GM21528 (cell line): ENCODE results near the gene KRTAP4-12.
"Not testable (repeated sequence)": the region's sequence is repeated elsewhere in the genome, so short reads cannot be mapped to it uniquely, and the experiment has no call there.

Source experiments
- ATAC-seq: cut with Tn5 transposase; IDR thresholded peaks from one replicate; pipeline ENCODE4 v1.9.1; 2021; ENCODE audit warnings: mild to moderate bottlenecking, moderate library complexity; ENCODE audit not compliant: unreplicated experiment, low FRiP score

KRTAP4-12 gene

GRCh38 chr17:41123991-41124371, at the start of gene KRTAP4-12:
KRTAP4-12 (minus strand) TSS chr17:41124182; CDS start chr17:41124122, 60 bp downstream.
- not testable (repeated sequence) for ATAC-seq

GRCh38 chr17:41171886-41172285, 47.9 kb upstream of the KRTAP4-12 start:
- ATAC-seq, result no peak

DNA sequence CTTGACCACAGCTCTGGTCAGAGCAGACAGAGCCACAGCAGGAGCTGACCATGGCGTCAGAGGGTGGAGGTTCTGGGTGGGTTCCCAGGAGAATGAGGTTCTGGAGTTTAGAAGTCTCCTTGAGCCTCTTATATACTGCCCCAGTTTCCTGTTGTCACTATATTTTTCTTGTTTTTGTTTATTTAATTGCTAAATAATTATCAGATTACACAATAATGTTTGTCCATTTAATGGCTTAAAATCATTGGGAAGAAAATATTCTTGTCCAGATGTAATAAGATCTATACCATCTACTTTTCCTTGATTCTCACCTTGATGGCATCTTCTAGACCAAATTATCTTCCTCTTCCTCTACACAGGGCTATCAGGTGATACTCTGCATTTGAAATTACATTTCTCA, 44.1 kb upstream of the KRTAP4-12 start, which contains the start of gene KRTAP4-3:
TSS of gene KRTAP4-3 (minus strand) at position 101 of the 400 bp plus-strand sequence. CDS start at position 52, 49 bp downstream.
- no peak for ATAC-seq

DNA sequence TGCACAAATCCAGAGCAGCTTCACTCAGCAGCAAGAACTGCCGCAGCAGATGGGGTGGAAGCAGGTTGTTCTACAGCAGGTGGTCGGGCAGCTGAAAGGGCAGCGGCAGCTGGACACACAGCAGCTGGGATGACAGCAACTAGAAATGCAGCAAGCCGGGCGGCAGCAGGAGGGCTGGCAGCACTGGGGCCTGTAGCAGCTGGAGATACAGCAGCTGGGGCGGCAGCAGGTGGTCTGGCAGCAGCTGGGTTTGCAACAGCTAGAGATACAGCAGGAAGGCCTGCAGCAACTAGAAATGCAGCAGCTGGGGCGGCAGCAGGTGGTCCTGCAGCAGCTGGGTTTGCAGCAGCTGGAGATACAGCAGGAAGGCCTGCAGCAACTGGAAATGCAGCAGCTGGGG, 43.6 kb upstream of the KRTAP4-12 start:
- ATAC-seq, result no peak

- ATAC-seq, result no peak
These were observed 39.8 kb upstream of the KRTAP4-12 start for GRCh38 chr17:41163828-41164227.

DNA sequence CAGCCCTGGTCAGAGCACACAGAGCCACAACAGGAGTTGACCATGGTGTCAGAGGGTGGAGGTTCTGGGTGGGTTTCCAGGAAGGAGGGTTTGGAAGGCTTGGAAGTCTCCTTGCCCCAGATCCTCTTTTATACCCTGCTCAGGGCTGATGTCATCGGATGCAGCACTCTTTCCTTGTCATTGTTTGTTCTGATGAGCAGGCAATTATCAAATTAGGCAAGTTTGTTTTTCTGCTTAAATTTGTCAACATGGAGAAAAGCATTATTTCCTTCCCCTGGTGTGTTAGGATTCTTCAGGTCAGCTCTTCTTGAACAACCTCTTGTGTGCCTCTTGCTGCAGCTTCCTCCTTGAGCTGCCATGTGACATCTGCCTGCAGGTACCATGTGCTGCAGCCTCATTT, 36.7 kb upstream of the KRTAP4-12 start, which contains the start of gene KRTAP4-4:
TSS of gene KRTAP4-4 (minus strand) at position 101 of the 400 bp plus-strand sequence. CDS start at position 44, 57 bp downstream.
- ATAC-seq, result no peak

GRCh38 chr17:41160190-41160589, 36.2 kb upstream of the KRTAP4-12 start:
- ATAC-seq, result not testable (repeated sequence)

DNA sequence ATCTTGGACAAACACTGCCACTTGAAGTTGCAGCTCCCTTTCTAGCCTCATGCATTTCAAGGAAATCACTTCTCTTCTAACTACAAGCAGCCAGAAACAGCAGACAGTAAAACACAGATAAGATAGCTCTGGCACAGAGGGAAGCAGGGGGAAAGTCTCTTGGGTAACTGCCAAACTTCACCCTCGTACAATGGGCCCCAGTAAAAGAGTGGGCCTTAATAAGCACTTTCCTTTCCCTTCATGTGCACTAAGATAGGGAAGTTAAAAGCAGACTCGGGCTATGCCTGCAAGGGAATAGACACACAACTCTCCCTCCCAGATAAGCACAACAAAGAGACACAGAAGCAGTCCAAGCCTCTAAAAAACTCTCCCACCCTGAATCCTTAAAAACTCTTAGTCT, 29.9 kb upstream of the KRTAP4-12 start:
- no peak for ATAC-seq

DNA sequence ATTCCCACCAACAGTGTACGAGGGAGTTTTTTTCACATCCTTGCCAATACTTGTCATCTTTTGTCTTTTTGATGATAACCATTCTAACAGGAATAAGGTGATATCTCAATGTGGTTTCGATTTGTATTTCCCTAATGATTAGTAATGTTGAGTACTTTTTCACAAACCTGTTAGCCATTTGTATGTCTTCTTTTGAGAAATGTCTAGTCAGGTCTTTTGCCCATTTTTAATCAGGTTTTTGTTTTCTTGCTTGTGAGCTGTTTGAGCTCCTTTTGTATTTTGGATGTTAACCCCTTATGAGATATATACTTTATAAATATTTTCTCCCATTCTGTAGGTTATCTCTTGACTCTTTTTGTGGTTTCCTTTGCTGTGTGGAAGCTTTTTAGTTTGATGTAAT, 27.5 kb upstream of the KRTAP4-12 start:
- ATAC-seq, result no peak

DNA sequence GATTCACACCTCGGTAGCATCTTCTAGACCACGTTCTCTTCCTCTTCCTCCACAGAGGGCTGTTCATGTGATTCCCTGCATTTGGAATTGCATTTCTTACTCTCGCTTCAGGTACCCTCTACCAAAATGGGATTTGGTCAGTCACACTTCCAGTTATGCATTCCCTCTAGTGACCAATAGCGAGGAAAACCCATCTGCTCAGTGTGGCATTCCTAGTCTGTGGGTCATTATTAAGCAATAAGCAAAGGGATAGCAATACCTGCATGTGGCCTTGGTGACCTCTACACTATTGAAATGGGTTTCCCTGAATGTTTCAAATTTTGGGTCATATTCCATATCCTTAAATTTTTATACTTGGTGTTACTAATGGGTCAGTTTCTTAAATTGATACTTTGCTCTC, 26.0 kb upstream of the KRTAP4-12 start:
- ATAC-seq, result no peak

DNA sequence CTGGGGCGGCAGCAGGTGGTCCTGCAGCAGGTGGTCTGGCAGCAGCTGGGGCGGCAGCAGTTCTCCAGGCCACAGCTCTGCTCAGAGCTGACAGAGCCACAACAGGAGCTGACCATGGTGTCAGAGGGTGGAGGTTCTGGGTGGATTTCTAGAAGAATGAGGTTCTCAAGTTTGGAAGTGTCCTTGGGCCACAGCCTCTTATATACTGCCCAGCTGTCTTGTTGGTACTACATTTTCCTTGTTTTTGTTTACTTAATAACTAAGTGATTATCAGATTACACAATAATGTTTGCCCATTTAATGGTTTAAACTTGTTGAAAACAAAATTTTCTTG, 25.6 kb upstream of the KRTAP4-12 start, which contains the start of gene KRTAP4-5:
TSS of gene KRTAP4-5 (minus strand) at position 174 of the 334 bp plus-strand sequence. CDS start at position 116, 58 bp downstream.
- ATAC-seq, result no peak

DNA sequence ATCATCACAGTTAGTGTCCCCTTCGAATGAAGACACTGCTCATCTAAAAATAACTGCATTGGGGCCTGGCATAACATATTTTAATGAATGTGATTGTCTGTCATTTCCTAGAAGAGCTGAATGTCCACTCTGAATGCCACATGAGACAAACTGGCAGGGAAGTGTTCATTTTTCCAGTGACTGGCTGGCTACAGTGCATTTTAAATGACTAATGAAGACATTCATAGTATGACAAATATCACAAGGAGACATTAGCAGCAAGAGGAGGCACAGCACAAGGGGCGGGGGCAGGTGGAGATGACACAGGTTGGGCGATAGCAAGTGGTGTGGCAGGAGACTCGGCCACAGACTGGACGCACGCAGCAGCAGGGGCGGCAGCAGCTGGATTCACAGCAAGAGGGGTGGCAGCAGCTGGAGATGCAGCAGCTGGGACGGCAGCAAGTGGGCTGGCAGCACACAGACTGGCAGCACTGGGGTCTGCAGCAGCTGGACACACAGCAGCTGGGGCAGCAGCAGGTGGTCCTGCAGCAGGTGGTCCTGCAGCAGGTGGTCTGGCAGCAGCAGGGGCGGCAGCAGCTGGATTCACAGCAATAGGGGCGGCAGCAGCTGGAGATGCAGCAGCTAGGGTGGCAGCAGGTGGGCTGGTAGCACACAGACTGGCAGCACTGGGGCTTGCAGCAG, 25.1 kb upstream of the KRTAP4-12 start:
- not testable (repeated sequence) for ATAC-seq

- no peak for ATAC-seq
These were observed 23.7 kb upstream of the KRTAP4-12 start for GRCh38 chr17:41147531-41148204.

- ATAC-seq, result no peak
These were observed 21.3 kb upstream of the KRTAP4-12 start for GRCh38 chr17:41145261-41145660.

- ATAC-seq, result no peak
These were observed 20.9 kb upstream of the KRTAP4-12 start for GRCh38 chr17:41144846-41145245.

DNA sequence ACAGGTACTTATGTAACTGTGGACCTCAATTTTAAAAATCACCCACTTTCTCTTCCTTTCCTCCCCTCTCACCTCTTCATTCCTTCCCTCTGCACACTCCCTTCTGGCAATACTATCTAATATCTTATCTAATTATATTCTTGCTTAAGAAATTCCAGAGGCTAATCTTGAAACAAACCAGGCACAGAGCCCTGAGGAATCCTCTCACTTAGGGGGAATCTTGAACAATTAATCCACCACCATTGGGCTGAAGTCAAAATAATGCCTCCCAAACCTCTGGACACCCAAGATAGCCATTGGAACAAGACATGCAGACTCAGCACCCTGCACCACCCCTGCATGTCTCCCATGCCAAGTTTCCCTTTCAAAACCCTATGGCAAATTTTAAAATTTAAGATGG, 17.4 kb upstream of the KRTAP4-12 start:
- no peak for ATAC-seq

DNA sequence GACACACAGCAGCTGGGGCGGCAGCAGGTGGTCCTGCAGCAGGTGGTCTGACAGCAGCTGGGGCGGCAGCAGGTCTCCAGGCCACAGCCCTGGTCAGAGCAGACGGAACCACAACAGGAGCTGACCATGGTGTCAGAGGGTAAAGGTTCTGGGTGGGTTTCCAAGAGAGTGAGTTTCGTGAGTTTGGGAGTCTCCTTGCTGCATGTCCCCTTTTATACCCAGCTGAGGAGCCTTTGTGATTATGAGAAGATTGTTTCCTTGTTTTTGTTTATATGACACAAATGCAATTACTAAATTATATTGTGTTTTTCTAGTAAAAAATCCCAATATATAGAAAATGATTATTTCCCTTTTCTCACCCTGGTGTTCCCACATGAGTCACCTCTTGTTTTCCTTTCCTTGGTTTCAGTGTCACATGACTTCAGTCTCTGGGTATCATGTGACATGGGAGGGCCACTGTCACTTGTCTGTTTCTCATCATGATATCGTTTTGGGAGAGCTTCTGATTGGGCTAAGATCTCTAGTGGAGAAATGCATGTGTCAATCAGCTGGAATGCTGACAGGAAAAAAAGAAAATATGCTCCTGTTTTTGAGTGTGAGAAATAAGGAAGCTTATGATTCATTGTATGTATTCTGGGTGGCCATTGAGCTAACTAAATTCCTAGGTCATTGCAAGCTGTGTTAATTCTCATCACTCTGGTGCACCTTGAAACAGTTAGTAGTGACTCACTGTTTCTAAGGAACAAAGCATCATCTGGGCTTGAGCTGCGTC, 16.6 kb upstream of the KRTAP4-12 start, which contains the start of gene KRTAP4-6:
TSS of gene KRTAP4-6 (minus strand) at position 185 of the 772 bp plus-strand sequence. CDS start at position 128, 57 bp downstream.
- no peak for ATAC-seq

DNA sequence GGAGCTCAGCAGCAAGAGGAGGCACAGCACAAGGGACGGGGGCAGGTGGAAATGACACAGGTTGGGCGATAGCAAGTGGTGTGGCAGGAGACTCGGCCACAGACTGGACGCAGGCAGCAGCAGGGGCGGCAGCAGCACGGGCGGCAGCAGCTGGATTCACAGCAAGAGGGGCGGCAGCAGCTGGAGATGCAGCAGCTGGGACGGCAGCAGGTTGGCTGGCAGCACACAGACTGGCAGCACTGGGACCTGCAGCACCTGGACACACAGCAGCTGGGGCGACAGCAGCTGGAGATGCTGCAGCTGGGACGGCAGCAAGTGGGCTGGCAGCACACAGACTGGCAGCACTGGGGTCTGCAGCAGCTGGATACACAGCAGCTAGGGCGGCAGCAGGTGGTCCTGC, 15.9 kb upstream of the KRTAP4-12 start:
- not testable (repeated sequence) for ATAC-seq

- no peak for ATAC-seq
These were observed 10.1 kb upstream of the KRTAP4-12 start for GRCh38 chr17:41133880-41134735.

GRCh38 chr17:41131979-41132378, 8.0 kb upstream of the KRTAP4-12 start:
- no peak for ATAC-seq
